ENCODE measurements around the gene TCF7.

Gene TCF7

DNA sequence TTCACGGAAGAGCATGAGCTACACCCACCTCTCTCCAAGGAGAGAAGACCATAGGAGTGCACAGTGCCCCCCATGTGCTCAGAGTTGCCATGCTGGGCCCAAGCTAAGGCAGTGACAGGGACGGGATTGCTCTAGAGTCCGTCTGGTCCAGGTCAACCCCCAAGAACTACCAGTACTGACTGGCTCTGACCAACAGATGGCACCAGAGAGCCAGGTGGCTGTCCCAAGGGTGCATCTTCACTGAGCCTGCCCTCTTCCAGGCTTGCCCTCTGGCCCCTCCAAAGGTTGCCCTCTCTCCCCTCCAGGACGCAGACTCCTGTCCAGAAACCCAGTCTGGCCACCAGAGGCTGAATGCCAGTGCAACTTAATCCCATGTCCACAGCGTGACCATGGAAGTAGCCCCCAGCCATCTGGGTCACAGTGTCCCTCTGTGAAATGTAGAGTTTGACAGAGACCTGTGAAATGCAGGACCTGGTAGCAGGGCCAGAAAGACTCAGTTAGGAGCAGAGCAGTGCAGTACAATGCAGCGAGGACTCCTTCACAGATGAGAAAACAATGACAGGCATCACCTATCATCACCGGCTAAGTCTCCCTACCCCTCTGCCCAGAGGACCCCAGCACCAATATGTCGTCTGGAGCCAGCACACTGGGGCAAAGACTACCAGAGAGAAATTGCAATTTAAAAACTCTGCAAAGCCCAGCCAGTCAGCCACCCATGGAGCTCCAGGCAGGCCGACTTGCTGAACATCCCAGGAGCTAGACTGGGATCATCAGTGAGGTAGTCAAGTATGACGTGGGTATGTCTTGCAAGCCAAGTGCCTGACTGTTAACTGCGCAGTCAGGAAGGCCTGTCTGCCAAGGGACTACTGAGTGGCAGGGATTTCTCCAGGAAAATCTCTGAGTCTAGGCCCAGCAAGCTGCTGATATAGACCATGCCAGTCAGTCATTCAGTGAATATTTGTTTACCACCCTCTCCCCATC lies 70.0 kb downstream of the TCF7 start:
- peak; percentile 79 for DNase-seq

GRCh38 chr5:134188092-134188491 lies 73.6 kb downstream of the TCF7 start:
- no peak for DNase-seq

- no peak for DNase-seq
Measured at GRCh38 chr5:134189031-134189430, 74.5 kb downstream of the TCF7 start.

DNA sequence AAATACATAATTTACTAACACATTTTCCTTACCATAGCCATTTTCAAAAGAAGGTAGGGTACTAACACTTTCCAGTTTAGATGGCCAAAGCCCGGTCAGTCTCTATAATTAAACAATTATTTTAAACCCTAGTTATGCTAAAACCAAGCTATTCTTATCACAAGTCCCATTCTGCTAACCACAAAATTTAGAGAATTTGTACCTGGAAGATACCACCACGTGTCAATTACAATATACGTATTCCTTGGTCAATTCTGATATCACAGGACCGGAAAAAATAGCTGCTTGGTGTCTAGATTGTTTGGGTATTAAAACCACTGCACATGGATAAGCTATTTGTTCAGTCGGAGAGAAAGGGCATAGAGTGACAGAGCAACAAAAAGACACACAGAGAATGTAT lies 81.2 kb downstream of the TCF7 start:
- DNase-seq = no peak

Data from stimulated activated CD4-positive, alpha-beta T cell treated with anti-CD3 and anti-CD28 coated beads, Interleukin-1b, Interleukin-23, amount 100 ng/mL, for 48 hours (primary cell).